GM12891 (cell line): Measurements from ENCODE around the gene TTLL3.
"Not testable (repeated sequence)": the region's sequence is repeated elsewhere in the genome, so short reads cannot be mapped to it uniquely, and the experiment has no call there.

Source experiments
- PAX5 ChIP-seq: IDR thresholded peaks from 2 replicates; pipeline ENCODE4 v1.6.1; 2011; ENCODE audit warnings: low read length, moderate library complexity, mild to moderate bottlenecking; ENCODE audit not compliant: insufficient read depth, severe bottlenecking
- POLR2A ChIP-seq: IDR thresholded peaks from 2 replicates; pipeline ENCODE4 v1.6.1; 2011; ENCODE audit warnings: low read depth, low read length, control low read depth
- POLR2AphosphoS5 ChIP-seq: IDR thresholded peaks from 2 replicates; pipeline ENCODE4 v1.6.1; 2011; ENCODE audit warnings: low read depth, low read length, control low read depth
- POU2F2 ChIP-seq: IDR thresholded peaks from 2 replicates; pipeline ENCODE4 v1.6.1; 2011; ENCODE audit warnings: low read depth, mild to moderate bottlenecking, control low read depth, low read length, moderate library complexity
- SPI1 ChIP-seq: IDR thresholded peaks from 2 replicates; pipeline ENCODE4 v1.6.1; 2011; ENCODE audit warnings: low read depth, low read length, control low read depth
- TAF1 ChIP-seq: IDR thresholded peaks from 2 replicates; pipeline ENCODE4 v1.6.1; 2011; ENCODE audit warnings: low read depth, low read length, control low read depth

- TF ChIP-seq POLR2A, TAF1, POLR2AphosphoS5, PAX5, SPI1, POU2F2: not testable (repeated sequence)
Measured at GRCh38 chr3:9876255-9876654, 66.2 kb downstream of the TTLL3 start.
